Dendritic cell treated with granulocyte-macrophage colony-stimulating factor and Interleukin-4, amounts not matched to agents 40 ng/mL and 50 ng/mL, for 4 days (primary cell): ENCODE results near the gene SNTG2.

Source experiments
- H3K27ac Mint-ChIP-seq: one replicate; pipeline ENCODE4 v1.8.0; 2022; ENCODE audit warnings: mild to moderate bottlenecking, mixed read lengths
- H3K27me3 Mint-ChIP-seq: one replicate; pipeline ENCODE4 v1.8.0; 2022; ENCODE audit warnings: mild to moderate bottlenecking, mixed read lengths
- H3K36me3 Mint-ChIP-seq: one replicate; pipeline ENCODE4 v1.8.0; 2022; ENCODE audit warnings: low read depth, mixed read lengths
- H3K4me1 Mint-ChIP-seq: one replicate; pipeline ENCODE4 v1.8.0; 2022; ENCODE audit warnings: low read depth, mixed read lengths
- H3K4me3 Mint-ChIP-seq: one replicate; pipeline ENCODE4 v1.8.0; 2022; ENCODE audit warnings: mild to moderate bottlenecking, moderate library complexity, mixed read lengths
- H3K9me3 Mint-ChIP-seq: one replicate; pipeline ENCODE4 v1.8.0; 2022; ENCODE audit warnings: mixed read lengths
- intact Hi-C: fragments of 100-400 bp; cut with micrococcal nuclease; formaldehyde crosslinking; loops from one replicate; pipeline ENCODE4 v1.15.0; 2022

SNTG2 gene

GRCh38 chr2:979069-979928, 28.6 kb downstream of the SNTG2 start:
- no peak overlapping the region for H3K27ac Mint-ChIP-seq
- H3K9me3 Mint-ChIP-seq: no peaks in the 10 kb centered on the region
- no peaks in the 10 kb centered on the region for H3K36me3 Mint-ChIP-seq
- intact Hi-C loops: no loop called here
- no peaks in the 10 kb centered on the region for H3K27me3 Mint-ChIP-seq
- no peak overlapping the region for H3K4me3 Mint-ChIP-seq
- H3K4me1 Mint-ChIP-seq: no peaks in the 10 kb centered on the region

GRCh38 chr2:980176-980575, 29.5 kb downstream of the SNTG2 start:
- Mint-ChIP-seq H3K4me1 (no peaks in the 10 kb centered on the region), H3K36me3 (no peaks in the 10 kb centered on the region), H3K27ac (no peak overlapping the region), H3K4me3 (no peak overlapping the region), H3K9me3 (no peaks in the 10 kb centered on the region), H3K27me3 (no peaks in the 10 kb centered on the region)
- intact Hi-C loops: no loop called here

GRCh38 chr2:981258-981657, 30.6 kb downstream of the SNTG2 start:
- no peak overlapping the region for H3K27ac Mint-ChIP-seq
- H3K9me3 Mint-ChIP-seq: no peaks in the 10 kb centered on the region
- no peak overlapping the region for H3K4me3 Mint-ChIP-seq
- H3K4me1 Mint-ChIP-seq: no peaks in the 10 kb centered on the region
- no peaks in the 10 kb centered on the region for H3K27me3 Mint-ChIP-seq
- intact Hi-C loops: no loop called here
- H3K36me3 Mint-ChIP-seq: no peaks in the 10 kb centered on the region

DNA sequence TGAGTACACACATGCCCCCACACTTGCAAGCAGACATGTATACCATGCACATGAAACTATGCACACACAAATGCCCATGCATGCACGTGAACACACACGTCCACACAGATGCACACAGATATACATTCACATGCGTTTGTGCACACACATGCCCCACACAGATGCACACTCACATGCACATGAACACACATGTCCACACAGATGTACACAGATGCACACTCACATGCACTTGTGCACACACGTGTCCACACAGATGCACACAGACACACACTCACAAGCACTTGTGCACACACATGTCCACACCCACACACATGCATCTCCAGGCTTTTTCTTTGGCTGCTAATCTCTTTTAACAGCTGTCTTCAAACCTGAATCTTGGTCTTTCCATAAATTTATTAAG, 31.1 kb downstream of the SNTG2 start:
- intact Hi-C loops: no loop called here
- Mint-ChIP-seq H3K27me3 (no peaks in the 10 kb centered on the region), H3K9me3 (no peaks in the 10 kb centered on the region), H3K36me3 (no peaks in the 10 kb centered on the region), H3K4me3 (no peak overlapping the region), H3K4me1 (no peaks in the 10 kb centered on the region), H3K27ac (no peak overlapping the region)

- H3K4me3 Mint-ChIP-seq: no peak overlapping the region
- intact Hi-C loops: no loop called here
- no peaks in the 10 kb centered on the region for H3K4me1 Mint-ChIP-seq
Observed at GRCh38 chr2:985317-985898, 34.8 kb downstream of the SNTG2 start.

DNA sequence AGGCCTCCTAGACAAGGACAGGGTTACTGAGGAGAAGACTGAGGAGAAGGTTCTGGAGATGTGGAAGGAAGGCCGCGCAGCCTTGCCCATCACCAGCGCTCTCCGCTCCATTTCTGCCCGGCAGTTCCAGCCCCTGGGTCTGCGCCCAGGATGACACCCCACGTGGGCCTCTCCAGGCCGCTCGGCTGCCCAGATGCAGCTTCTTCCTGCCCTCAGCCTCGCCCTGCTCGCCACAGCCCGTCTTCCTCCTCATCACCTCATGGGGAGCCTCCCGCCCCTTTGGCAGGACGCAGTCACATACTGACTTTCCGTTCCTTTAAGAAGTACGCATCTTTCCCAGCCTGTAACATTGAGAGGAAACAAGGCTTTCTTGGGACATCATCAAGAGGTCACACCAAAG, 37.1 kb downstream of the SNTG2 start:
- Mint-ChIP-seq H3K27me3 (no peaks in the 10 kb centered on the region), H3K4me1 (no peaks in the 10 kb centered on the region), H3K9me3 (no peaks in the 10 kb centered on the region), H3K36me3 (no peaks in the 10 kb centered on the region), H3K4me3 (no peak overlapping the region), H3K27ac (no peak overlapping the region)
- intact Hi-C loops: no loop called here

More at GRCh38 chr2:985317-985898, 34.8 kb downstream of the SNTG2 start:
- Mint-ChIP-seq H3K27ac (no peak overlapping the region), H3K27me3 (no peaks in the 10 kb centered on the region), H3K9me3 (no peaks in the 10 kb centered on the region), H3K36me3 (no peaks in the 10 kb centered on the region)

DNA sequence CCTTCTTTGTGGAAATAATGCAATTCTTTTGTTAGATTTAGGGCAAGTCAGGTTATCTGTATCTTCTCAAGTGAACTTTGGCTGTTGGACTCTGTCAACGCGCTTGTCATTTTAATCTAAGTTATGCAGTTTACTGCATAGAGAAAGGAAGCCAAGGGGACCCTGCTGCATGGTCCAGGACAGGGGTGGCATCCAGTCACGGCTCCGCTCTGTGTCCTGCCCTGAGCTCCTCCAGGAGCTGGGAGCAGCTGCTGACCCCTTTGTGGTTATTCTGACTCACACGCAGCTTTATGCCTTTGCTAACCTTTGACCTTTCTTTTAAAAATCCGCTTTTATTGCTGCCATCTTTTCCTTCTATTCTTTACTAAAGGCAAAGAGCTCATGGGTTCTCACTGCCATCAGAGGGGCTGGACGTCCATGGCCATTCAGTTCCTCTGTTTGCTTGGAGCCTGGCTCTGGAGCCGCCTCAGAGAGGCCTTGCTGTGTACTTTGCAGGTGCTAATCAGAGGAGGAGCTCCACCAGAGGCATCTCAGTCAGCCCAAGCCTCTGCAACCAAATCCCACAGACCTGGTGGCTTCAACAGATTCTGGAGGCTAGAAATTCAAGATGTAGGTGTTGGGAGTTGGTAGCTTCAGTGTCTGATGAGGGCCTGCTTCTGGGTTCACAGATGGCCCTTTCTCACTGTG, 39.3 kb downstream of the SNTG2 start:
- no peak overlapping the region for H3K27ac Mint-ChIP-seq
- no peaks in the 10 kb centered on the region for H3K36me3 Mint-ChIP-seq
- H3K4me3 Mint-ChIP-seq: no peak overlapping the region
- H3K27me3 Mint-ChIP-seq: no peaks in the 10 kb centered on the region
- intact Hi-C loops: no loop called here
- H3K9me3 Mint-ChIP-seq: no peaks in the 10 kb centered on the region
- no peaks in the 10 kb centered on the region for H3K4me1 Mint-ChIP-seq

DNA sequence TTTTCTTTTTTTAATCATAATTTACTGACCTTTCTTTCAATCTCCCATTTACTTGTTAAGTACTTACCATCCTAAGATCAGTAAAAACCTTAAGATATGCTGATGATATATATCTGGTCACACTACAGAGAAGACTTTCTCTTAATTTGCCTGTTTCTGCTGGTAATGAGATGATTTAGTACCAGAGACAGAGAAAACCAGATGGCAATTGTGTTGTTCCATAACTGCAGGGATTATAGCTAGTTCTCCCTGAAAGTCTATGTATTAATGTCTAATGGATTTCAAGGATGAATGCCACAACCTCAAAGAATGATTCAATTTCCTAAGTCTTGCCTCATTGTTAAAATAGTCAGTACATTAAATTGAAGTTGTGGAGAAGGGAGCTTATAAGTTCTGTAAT, 40.3 kb downstream of the SNTG2 start:
- Mint-ChIP-seq H3K27ac (no peak overlapping the region), H3K4me3 (no peak overlapping the region), H3K36me3 (no peaks in the 10 kb centered on the region), H3K27me3 (no peaks in the 10 kb centered on the region), H3K9me3 (no peaks in the 10 kb centered on the region), H3K4me1 (no peaks in the 10 kb centered on the region)
- intact Hi-C loops: no loop called here

DNA sequence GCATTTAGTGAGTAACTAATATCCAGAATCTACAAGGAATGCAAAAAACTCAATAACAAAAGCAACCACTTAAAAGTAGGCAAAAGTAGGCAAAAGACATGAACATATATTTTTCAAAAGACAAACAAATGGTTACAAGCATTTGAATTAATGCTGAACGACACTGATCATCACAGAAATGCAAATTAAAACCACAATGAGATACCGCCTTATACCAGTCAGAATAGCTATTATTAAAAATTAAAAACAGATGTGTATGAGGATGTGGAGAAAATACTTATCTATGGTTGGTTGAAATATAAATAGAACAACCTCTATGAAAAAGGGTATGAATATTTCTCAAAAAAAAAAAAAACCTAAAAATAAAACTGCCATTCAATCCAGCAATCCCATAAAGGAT, 51.7 kb downstream of the SNTG2 start:
- no peaks in the 10 kb centered on the region for H3K36me3 Mint-ChIP-seq
- H3K27me3 Mint-ChIP-seq: no peaks in the 10 kb centered on the region
- no peak overlapping the region for H3K4me3 Mint-ChIP-seq
- peaks cover 13% of the 10 kb centered on the region for H3K9me3 Mint-ChIP-seq
- H3K4me1 Mint-ChIP-seq: no peaks in the 10 kb centered on the region
- intact Hi-C loops: no loop called here
- no peak overlapping the region for H3K27ac Mint-ChIP-seq

GRCh38 chr2:1004398-1004797, 53.7 kb downstream of the SNTG2 start:
- Mint-ChIP-seq H3K4me3 (no peak overlapping the region), H3K27ac (no peak overlapping the region), H3K27me3 (no peaks in the 10 kb centered on the region), H3K4me1 (no peaks in the 10 kb centered on the region), H3K36me3 (no peaks in the 10 kb centered on the region), H3K9me3 (no peaks in the 10 kb centered on the region)
- intact Hi-C loops: no loop called here

GRCh38 chr2:1010415-1010930, 59.8 kb downstream of the SNTG2 start:
- Mint-ChIP-seq H3K4me1 (peaks cover 13% of the 10 kb centered on the region), H3K27ac (no peak overlapping the region), H3K4me3 (no peak overlapping the region), H3K27me3 (peaks cover 2% of the 10 kb centered on the region), H3K36me3 (no peaks in the 10 kb centered on the region), H3K9me3 (no peaks in the 10 kb centered on the region)
- intact Hi-C loops: no loop called here

DNA sequence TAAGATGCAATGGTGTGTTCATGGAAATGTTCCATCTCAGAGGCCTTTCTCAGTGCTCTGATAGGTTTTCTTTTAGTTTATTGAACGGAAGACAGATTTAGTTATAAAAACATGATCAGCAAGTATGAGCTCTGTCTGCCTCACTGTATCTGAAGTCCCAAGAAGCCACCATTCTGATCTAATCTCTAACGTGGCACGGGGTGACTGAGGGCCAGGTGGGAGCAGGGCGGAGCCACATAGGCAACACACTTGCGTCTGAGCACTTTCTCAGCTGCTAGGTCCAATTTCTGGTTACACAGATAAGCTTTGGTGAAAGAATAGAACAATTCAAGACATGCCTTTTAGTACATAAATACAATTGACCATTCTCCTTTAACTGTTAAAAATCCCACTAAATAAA, 60.4 kb downstream of the SNTG2 start:
- intact Hi-C loops: no loop called here
- no peaks in the 10 kb centered on the region for H3K36me3 Mint-ChIP-seq
- H3K9me3 Mint-ChIP-seq: no peaks in the 10 kb centered on the region
- H3K4me3 Mint-ChIP-seq: no peak overlapping the region
- no peak overlapping the region for H3K27ac Mint-ChIP-seq
- H3K4me1 Mint-ChIP-seq: peaks cover 13% of the 10 kb centered on the region
- peaks cover 2% of the 10 kb centered on the region for H3K27me3 Mint-ChIP-seq

DNA sequence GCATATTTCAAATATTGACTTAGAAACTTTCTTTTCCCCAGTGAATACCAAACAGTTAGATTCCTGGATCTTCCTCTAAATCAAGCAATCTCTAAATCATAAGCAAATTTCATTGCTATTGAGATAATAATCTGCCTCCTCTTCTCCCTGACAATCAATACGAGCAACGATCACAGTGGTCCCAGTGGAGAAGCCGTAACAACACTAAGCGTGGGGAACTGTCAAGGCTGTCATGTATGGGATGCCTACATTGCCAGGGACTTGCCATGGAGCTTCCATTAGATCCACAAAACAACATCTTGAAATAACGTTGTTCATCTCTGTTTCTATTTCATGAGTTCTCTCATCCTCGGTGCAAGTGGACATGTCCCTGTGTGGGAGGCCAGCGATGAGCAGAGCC, 61.3 kb downstream of the SNTG2 start:
- H3K9me3 Mint-ChIP-seq: no peaks in the 10 kb centered on the region
- H3K27ac Mint-ChIP-seq: no peak overlapping the region
- H3K27me3 Mint-ChIP-seq: peaks cover 2% of the 10 kb centered on the region
- no peak overlapping the region for H3K4me3 Mint-ChIP-seq
- H3K36me3 Mint-ChIP-seq: no peaks in the 10 kb centered on the region
- intact Hi-C loops: no loop called here
- peaks cover 13% of the 10 kb centered on the region for H3K4me1 Mint-ChIP-seq

DNA sequence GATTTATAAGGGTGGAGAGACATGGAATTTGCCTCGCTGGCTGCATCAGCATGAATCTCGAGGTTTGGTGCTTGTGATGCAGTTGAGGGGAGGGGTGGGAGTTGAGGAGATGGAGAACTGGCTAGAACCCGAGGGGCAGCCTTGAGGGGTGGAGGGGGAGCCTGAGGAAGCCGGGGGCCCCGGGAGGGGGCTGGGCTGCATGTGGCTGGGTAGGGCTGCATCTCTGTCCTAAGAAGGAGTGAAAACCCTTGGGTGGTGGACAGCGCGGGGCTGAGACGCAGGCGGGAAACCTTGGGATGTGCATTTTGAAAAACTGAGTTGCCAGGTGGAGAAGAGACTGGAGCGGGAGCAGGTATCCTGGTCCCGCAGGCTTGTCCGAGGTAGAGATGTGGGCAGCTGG, 64.2 kb downstream of the SNTG2 start:
- H3K9me3 Mint-ChIP-seq: no peaks in the 10 kb centered on the region
- no peak overlapping the region for H3K4me3 Mint-ChIP-seq
- H3K27me3 Mint-ChIP-seq: peaks cover 2% of the 10 kb centered on the region
- no peak overlapping the region for H3K27ac Mint-ChIP-seq
- intact Hi-C loops: no loop called here
- peaks cover 13% of the 10 kb centered on the region for H3K4me1 Mint-ChIP-seq
- H3K36me3 Mint-ChIP-seq: no peaks in the 10 kb centered on the region
